Measurements from ENCODE around the gene SPINDOC.
A peak's percentile ranks its signal among the peaks of the same experiment; 100 is the strongest.
"Not testable (repeated sequence)": the region's sequence is repeated elsewhere in the genome, so short reads cannot be mapped to it uniquely, and the experiment has no call there.

SPINDOC gene

DNA sequence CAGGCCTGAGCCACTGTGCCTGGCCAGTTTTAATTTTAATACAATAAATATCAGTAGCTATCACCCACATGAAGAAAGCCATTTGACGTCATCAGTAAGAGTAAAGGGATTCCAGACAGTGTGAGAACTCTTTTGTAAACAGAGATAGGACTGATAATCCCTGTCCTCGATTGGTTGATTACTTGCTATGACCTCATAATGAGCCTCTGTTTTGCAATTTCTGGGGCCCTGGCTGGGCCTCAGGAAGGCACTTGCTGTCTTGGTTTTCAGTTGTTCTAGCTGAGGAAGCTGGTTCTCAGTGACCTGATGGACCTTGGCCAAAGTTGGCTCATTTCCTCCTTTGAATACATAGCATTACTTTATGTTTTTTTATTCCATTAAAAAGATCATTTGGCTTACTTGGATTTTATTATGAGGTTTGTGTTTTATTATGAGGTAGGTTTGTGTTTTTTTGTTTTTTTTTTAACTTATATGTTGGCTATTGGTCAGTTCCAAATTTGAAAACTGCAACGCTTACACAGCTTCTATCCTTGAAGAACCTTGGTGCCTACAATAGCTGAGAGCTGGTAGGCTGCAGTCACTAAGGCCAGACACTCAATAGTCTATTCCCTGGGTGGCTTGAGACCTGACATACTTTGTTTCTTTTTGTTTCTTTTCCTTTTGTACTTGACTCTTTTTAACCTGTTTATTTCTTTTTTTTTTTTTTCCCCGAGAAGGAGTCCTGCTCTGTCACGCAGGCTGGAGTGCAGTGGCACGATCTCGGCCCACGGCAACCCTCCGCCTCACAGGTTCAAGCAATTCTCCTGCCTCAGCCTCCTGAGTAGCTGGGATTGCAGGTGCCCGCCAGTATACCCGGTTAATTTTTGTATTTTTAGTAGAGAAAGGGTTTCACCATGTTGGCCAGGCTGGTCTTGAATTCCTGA, 45.6 kb downstream of the SPINDOC start:
- no peak for DNase-seq

DNA sequence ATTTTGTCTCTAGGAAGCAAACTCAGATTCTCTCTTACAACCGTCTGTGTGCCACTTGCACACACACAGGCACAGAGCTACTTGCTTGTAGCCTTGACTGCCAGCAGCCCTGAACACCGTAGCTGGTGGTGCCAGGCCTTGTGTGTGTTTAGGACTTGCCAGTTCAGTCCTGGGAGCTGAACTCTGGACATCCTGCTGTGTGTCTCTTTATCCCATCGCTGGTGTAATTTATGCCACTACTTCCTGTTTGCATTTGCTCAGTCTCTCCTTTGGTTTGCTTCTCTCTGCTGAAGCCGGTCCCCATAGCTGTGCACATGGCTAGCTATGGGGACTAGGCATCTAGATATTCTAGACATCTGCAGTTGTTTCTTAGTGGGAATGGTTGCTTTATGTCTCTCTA, 49.7 kb downstream of the SPINDOC start:
- DNase-seq = no peak

DNA sequence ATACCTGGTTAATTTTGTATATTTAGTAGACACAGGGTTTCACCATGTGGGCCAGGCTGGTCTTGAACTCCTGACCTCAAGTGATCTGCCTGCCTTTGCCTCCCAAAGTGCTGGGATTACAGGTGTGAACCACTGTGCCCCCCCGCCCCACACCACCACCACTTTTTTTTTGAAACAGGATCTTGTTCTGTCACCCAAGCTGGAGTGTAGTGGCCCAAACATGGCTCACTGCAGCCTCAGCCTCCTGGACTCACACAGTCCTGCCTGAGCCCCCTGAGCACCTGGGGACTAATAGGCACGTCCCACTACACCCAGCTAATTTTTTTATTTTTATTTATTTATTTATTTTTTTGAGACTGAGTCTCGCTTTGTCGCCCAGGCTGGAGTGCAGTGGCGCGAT, 50.4 kb downstream of the SPINDOC start:
- DNase-seq = not testable (repeated sequence)

DNA sequence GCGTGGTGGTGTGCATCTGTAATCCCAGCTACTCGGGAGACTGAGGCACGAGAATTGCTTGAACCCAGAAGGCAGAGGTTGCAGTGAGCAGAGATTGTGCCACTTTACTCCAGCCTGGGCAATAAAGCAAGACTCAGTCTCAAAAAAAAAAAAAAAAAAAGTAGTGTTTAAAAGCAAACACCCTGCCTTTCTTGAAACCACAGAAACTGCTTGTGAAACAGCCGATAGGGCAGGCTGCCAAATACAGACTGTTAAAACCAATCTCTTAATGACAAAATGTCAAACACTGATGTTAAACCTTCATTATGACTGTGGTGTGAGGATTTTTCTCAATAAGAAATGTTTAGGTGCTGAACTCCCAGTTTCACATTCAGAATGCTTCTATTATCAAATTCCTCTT, 53.0 kb downstream of the SPINDOC start:
- DNase-seq = peak; percentile 28

DNA sequence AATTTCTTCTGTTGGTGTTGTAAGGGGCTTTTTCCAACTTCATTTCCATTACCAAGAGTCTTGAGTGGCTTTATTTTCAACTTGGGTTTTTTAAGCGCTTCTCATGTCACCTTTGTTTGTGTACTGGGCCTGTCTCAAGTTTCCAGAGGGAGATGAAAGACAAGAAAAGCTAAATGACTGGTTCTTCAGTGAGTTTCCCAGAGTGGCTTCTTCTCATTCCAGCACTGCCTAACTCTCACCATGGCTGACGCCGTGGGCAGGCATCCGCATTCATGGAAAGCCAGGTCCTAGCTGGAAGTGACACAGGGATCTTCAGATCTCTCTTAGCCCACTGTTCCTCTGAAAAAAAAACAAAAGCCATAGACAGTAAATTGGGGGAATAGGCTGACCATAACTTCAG, 54.3 kb downstream of the SPINDOC start:
- DNase-seq = no peak

DNA sequence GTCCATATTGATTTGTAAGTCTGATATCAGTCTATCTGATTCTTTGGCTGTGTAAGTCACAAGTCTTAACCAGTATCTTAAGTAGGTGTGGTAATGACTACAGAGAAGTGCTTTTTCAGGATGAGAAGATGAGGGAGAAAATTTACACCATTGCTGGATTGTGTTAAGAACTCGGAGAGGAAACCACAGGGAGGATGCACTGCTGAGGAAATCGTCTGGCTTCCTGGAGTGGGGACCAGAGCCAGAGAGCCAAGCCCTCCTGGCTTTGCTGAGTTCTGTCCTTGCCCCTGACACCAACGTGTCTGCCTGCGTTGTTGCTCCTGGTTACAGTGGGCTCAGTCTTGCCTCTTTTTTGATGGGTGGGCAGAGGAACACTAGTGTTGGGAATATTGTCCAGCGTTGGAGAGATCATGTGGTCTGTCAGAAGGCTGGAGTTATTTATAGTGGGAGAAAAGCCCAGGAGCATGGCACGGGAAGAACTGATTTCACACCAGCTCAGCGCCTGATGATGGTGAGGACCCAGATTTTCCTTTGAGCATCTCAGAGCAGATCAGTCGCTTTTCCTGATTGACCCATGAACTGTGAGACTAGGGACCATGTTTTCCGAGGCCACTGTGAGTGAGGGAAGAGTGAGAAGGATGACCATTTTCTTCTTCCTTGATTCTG, 55.3 kb downstream of the SPINDOC start:
- no peak for DNase-seq

DNA sequence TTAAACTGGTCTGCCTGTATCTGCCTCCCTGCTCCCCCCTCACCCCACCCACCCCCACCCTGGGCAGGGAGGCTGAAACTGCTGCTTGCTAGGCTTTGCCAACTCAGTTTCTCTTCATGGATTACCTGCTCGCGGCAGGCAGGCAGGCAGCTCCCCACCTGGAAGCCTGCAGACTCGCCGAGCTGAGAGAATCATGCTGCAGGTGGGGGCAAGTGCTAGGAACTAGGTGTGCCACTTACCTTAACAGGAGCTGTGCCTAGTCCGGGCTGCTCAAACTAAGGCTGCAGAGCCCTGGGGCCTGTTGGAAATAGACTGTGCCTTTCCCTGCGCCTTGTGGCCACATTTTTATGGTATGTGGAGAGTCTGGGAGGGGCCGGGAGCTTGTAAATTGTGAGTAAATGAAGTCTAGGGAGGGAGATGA, 55.9 kb downstream of the SPINDOC start:
- no peak for DNase-seq

DNA sequence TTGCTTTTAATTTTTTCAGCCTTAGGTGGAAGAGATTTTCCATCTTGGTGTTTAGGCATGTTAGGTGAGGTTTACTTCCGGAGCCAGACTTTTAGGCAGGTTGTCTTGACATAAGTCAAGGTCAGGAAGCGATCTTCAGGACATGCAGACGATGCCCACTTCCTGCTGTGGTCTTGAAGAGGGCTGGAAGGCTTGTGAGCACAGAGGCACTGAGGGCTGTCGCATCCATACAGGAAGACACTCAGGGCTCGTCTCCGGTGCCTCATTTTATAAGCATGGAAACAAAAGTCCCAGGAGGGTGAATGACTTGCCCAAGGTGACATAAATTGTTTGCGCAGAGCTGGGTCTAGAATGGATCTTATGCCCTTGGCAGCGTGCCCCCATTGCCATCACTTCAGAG, 56.4 kb downstream of the SPINDOC start:
- DNase-seq = no peak

DNA sequence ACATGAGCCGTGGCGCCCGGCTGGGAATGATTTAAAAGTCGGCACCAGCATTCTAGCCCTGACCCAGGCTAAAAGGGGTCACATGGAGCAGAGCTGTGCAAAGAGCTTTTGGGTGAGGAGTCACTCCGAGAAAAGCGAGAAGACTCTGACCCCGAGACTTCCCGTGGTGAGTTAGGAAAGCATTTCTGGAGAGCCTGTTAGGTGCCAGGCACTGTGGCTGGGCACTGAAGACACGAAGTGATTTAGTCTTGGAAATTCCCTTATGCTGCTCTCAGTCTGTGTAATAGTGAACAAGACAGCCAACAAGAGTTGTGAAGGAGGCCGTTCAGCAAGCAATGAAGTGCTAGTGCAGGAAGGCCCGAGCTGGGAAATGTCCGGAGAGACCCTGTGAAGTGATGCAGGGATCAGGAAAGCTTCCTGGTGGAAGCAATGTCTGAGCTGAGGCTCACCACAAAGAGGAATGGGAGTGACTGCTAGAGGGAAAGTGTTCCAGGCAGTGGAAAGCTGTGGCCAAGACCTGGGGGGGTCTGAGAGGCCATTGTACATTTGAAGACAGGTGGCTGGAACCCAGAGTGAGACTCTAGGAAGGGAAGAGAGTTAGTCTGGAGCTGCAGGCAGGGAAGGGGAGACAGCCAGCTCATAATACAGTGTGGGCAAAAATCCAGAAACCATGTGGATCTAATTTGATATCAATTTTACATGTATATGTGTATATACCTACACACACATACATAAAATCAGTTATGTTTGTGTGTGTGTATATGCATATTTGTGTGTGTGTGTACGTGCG, 57.3 kb downstream of the SPINDOC start:
- no peak for DNase-seq

DNA sequence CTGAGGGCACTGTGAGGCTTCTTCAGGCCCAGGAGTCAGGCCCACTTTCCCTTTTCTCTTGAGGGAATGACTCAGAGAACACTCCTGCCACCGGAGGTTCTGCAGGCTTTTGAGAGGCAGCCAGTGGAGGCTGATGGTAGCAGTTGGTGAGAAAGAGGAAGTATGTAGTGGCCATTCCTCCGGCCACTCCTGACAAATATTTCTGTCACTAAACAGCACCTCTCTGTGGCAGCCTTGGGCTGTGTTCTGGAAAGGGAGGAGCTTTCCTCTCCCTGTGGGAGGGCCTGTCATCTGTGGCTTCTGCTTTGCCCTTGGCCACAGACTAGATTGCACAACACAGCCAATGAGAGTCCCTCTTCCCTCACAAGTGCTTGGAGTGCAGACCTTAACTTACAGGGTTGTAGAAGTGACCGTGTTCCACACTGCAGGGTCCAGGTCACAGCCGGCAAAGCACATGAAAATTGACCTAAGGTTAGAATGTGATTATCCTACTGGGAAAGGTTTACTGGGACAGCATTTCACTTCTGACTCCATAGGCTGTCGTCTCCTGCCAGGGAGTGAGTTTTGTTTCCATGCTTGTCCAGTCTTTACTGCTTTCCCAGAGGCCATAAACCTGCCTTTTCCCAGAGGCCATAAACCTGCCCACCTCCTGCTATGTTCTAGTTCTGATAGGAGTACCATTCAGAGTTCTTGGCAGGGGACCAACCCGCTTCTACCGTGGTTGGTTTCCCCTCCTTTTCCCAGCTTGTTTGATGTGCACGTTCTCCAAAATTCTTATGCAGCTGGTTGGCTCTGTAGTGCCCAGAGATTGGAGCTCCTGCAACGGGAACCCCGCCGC, 58.9 kb downstream of the SPINDOC start:
- no peak for DNase-seq

DNA sequence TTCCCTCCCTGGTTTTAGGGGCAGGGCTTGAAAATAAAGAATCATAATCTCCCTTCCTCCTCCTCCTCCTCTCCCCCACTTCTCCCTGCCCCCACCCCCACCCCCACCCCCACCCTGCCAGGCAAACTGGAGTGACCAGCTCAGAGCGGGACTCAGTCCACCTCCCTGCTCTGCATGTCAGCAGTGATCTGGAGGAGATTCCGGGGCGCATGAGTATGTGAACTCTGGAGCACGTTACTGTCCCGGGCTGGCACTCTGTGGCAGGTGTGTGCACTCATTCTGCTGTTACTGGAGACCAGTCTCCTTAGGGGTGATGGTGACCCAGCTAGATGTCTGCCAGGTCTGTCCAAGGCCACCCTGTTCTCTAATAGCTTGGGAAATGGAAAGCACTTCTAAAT, 59.5 kb downstream of the SPINDOC start:
- DNase-seq = no peak

DNA sequence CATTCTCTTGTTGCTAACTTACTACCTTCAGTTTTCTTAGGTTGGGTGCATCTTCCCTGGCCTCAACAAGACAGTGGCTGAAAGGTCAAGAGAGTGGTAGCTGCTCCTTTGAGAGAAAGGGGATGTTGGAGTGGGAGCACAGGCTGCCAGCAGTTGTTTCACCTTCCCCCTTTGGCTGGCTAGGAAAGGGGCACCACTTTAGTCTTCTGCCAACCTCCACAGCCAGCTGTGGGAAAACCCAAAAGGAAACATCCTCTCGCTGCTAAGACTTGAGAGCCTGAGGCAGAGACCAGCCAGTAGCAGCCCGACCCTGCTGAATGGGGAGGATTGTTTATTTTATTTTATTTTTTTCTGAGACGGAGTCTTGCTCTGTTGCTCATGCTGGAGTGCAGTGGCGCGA, 60.1 kb downstream of the SPINDOC start:
- no peak for DNase-seq

DNA sequence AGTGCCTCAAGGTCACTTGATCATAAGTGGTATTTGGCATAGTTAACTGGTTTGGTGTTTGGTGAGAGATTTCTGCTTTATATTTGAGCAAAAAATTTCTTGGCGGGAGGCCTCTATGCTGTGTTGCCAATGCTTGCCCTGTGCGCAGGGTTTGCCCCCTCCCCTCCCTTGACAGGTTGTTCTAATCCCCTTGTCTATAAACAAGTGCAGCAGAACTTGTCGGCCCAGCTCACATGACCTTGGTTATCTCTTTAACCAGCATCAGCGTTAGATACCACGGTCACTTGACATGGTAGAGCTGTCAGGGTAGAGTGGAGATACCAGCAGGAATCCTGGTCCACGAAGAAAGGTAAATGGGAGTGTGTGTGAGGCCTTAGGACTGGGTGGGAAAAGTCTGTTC, 61.3 kb downstream of the SPINDOC start:
- DNase-seq = no peak

DNA sequence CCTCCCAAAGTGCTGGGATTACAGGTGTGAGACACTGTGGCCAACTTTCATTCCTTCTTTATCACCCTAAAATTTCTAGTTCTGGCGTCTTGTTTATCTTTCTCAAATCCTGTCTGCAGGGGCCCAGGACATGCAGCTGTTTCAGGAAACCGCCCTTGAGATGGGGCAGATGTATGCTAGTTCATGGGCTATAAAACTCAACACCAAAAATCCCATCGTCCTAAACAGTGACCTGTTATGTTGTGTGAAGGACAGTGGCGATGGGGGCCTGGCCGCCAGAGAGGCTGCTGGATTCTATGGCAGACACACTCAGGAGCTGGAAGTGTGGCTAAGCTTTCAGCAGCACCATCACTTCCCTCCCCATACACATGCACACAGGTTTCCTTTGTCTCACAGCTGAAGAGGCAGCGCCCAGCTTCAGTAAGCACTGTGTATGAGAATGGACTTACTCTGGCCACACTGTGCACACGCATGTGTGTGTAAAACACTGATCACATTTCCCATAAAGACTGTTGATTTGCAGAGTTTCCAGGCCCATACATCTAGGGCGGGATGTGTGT, 62.3 kb downstream of the SPINDOC start:
- DNase-seq = no peak

DNA sequence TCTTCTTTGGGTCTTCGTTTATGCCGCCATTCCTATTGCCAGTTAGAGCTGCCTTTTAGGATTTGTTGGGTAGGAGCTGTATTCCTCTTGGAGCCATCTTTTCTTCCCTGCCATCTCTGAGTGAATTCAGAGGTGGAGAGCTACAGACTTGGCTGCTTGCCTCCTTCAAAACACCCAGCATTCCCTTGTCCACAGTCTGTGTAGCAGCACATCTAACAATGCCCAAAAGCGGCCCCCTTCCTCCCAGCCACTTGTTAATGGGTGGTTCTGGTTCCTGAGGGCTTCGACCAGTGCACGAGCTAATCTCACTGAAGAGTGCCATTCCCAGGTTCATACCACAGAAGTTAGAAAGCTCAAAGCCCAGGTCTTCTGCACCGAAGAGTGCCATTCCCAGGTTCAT, 63.4 kb downstream of the SPINDOC start:
- DNase-seq = no peak

All from NCI-H2171 (cell line).